AG20443 (cell line): ENCODE measurements around the gene SLC26A6.

ENCODE experiments used
- DNase-seq: peaks from one replicate; pipeline ENCODE4 v3.0.0; 2012; ENCODE audit warnings: low spot score, mixed read lengths

The SLC26A6 gene

DNA sequence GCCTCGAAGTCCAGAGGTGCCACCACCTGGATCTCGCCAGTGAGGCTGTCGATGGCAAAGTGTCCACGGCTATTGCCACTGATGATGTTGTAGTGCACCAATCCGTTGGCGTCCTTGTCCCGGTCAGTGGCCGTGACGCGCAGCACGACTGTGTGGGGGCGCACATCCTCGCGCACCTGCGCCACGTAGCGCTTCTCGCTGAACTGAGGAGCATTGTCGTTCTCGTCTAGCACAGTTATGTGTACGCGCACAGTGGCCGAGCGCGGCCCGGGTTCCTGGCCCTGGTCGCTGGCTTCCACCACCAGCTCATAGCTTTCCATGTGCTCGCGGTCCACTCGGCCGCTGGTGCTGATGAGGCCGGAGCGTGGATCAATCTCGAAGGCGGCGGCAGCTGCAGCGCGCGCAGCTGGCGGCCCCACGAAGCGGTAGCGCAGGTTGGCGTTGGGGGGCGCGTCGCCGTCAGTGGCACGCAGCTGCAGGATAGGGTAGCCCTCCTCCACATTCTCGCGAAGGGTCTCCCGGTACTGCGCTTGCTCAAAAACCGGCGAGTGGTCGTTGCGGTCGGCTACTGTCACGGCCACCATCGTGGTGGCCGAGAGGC is 25.6 kb upstream of the SLC26A6 start:
- no peak for DNase-seq

GRCh38 chr3:48656841-48657281 is 21.6 kb upstream of the SLC26A6 start:
- no peak for DNase-seq

GRCh38 chr3:48656061-48656840 is 21.0 kb upstream of the SLC26A6 start:
- peak; percentile 91 for DNase-seq

GRCh38 chr3:48655606-48656005 is 20.3 kb upstream of the SLC26A6 start:
- peak; percentile 27 for DNase-seq

DNA sequence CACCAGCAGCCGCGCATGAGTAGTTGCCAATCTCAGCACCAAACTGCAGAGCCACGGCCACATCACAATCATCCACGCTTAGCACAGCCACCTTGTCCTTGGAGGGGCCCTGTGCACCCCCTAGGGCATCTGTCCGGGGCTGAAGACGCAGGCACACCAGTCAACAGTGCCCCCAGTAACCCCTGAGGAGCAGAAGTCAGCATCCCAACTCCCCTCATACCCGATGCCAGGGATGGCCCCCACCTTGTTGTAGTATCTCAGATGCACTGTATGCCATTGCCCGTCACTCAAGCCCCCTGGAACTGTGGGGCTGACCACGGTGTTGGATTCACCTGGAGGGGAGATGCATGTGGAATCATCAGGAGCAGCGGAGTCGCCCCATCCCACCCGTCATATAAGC is 19.8 kb upstream of the SLC26A6 start:
- DNase-seq: no peak

DNA sequence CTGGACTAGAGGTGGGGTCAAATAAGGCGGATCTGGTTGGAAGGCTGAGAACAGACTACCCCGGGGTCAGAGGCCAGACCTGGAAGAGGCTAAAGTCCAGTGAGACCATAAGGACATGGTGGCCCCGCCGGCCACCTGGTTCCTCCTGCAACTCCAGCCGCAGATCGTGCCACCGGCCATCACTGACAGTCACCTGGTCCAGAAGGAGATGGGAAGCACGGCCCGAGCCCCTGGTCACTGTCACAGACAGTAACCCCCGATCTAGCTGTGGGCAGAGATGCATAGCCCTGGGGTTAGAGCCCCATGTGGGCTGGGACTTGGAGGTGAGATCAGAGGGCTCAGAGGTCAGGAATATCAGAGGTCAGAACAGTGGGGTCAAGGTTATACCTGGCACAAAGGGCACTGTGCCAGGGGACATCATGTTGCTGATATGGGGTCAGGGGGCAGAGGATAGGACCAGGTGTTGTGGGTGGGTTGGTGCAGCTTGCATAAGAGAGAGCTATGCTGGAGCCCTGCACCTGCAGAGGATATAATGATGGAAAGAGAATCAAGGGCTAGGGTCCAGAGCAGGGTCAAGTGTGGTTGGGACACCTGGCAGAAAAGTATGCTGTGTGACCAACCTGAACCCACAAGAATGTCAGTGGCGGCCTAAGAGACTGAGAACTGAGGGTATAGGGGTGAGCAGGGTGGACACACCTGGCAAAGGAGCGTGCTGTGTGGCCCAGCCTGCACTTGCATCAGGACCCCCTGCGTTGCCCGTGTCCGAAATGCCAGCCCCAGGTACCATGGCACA is 17.9 kb upstream of the SLC26A6 start:
- no peak for DNase-seq

GRCh38 chr3:48651771-48652170 is 16.5 kb upstream of the SLC26A6 start:
- no peak for DNase-seq

DNA sequence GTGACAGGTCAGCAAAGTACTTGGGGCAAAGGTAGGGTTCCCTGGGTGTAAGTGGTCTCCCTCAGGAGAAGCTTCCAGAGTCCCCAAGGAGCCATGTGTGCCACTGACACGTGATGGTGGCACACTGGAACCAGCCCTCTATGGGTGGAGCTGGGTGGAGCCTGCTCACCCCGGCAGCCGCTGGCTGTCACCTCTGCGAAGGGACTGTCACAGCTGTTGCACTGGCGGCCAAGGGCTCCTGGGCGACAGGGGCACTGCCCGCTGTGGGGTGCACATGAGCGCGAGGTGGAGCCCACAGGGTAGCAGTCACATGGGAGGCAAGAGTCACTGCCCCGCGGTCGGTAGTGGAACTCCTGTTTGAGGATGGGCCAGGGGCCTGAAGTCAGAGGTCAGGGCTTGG is 15.5 kb upstream of the SLC26A6 start:
- DNase-seq: no peak

GRCh38 chr3:48648188-48648850 is 13.1 kb upstream of the SLC26A6 start:
- DNase-seq: no peak

GRCh38 chr3:48647714-48648113 is 12.5 kb upstream of the SLC26A6 start:
- DNase-seq: no peak

DNA sequence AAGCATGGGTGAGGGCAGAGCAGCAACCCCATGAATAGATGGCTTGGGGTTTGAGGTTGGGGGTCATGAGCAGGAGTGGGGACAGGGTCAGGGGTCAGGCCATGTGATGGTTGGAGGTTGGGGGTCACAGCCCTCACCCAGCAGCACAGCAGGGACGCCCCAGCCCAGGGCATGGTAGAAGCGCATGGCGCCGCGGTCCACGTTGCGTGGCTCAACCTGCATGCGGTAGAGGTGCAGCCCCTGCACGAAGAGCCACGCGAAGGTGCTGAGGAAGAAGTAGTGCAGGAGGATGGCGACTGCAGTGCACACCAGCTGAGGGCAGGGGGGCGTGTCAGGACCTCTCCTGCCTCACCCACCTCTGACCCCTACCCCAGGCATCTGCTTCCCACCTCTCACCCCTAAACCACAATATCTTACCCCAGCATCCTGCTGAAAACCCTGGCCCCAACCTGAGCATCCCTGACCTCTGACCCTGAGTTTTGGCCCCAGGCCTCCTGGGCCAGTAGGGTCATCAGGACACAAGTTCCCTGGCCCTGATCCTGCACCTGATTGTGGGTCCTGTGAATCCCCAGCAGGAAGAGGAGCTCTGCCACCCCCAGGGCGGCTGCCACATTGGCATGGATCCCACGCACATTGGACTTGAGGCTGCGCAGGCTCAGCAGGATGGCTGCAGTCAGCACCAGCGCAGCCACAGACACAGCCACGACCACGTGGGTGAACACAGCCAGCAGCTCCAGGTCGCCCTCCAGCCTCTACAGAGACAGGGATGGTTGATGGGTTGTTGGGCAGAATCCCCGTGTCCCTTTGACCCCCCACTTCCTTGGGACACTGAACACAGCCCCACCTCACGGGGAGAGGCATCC is 9.9 kb upstream of the SLC26A6 start:
- no peak for DNase-seq

DNA sequence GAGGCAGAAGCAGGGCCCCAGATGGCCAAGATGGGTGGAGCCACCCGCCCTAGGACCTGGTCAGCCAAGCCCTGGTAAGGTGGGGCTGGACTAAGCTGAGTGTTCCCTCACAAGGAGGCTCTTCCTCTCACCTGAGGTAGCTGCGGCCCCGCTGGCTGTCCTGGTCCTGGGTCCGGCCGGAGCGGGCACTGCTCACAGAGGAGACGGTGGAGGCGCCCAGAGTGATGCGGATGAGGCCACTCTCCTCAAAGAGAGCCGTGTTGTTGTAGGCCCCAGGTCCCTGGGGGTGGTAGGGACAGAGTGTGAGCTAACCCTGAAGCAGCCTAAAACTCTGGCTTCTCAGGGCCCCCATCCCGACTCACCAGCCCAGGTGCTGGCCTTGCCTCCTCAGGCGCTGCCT is 7.3 kb upstream of the SLC26A6 start:
- no peak for DNase-seq

DNA sequence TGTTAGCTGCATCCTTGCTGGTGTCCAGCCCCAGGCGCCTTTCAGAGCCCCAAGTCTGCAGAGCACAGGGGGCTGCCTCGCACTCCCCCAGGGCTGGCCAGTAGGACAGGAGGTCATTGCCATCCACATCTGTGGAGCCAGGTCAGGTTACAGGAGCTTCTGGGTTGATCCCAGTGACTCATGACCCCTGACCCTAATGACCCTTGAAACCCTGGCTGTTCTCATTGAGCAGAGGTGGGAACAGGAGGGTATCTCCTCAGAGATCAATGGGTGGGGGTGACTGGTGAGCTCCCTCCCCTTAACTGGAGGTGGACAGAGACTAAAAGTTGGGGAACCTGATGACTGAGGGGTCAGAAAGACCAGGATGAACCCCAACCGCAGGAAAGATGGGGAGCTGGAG is 6.1 kb upstream of the SLC26A6 start:
- DNase-seq: no peak

DNA sequence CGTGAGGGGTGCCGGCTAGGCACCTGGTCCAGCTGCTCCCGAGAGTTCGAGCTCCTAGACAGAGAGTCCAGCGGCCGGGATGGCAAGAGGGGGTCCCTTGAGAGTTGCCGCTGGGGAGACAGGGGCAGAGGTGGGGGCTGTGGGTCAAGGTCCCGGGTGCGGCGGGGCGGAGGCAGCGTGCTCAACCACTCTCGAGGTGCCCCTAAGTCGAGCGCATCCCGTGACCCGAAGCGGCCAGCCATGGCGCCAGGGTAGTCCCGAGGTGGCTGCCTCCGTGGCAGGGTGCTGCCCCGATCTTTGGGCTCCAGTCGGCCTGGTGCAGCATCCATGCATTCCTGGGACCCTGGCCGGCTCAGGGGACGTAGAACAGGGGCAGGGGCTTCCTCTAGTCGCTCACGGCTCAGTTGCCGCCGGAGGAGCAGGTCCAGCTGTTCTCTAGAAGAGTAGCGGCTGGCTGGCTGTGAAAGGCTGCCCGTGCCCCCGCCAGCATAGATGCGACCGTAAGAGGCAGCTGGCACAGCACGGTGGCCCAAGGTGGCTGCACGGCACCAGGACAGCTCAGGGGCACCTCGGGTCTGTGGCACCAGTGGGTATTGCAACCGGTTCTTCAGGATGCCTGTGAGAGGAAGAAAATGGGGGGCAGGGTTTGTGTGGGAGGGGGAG is 4.8 kb upstream of the SLC26A6 start:
- no peak for DNase-seq

DNA sequence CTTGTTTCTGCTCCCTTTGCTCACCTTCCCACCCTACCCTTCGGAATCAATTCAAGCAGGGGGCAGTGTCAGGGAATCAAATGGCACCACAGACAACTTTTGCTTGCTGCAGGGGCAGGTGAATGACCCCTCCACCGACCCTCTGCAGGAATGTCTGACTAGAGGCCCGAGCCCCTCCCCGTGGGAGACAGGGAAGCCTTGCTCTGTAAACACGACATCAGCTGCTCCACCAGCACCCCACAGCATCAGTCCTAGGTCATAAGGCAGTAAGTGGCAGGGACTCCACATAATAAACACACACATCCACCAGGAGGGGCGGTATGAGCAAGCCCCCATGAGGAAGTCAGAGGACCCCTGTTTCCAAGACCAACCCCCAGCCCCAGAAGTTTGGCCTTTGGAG is 2.0 kb upstream of the SLC26A6 start:
- no peak for DNase-seq

DNA sequence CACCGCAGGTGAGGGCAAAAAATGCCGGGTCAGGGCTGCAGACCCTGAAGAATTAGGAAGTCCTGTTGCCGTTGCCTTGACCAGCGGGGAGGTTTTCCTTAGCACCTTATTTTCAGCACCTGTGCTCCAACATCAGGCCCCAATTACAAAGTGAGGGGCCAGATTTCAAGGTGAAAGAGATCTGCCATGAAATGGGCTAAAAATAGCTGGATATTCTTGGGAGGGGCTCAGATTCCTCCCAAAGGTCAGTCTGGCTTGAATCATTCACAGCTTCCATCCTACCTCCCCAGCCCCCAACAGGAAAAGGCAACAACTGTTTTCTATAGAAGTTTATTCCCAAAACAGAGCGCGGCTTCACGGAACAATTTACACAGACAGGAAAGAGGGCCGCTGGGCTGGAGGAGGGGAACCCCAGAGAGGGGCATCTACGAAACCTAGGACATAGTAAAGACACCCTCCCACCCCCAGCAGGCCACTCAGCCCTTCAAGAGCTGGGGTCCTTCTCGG is 941 bp upstream of the SLC26A6 start:
- no peak for DNase-seq

- peak; percentile 85 for DNase-seq
Measured at GRCh38 chr3:48634661-48635221, 520 bp downstream of the SLC26A6 start.

GRCh38 chr3:48633743-48634142 is 1.5 kb downstream of the SLC26A6 start:
- no peak for DNase-seq

DNA sequence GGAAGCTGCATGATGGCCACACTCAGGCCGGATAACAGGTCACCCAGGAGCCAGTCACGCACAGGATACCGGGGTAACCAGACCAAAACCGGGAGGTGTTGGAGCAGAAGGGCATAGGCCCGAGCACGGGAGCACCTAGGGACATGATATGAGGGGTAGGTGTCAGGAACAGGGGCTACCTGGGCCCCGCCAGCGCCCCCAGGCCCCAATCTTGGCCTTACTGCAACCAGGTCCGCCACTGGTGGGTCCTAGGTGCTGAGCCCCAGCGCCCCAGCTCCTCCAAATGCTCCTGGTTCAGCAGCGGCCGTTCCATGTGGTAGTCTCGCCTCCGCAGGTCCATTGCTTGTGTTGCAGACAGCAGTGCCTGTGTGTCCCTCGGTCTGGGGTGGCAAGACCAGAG is 2.0 kb downstream of the SLC26A6 start:
- DNase-seq: no peak
